Measurements from ENCODE around the gene PLCH1.

- no peak for TF ChIP-seq CTCF (conservative IDR thresholded peaks at IDR 0.05; ENCODE audit: low read length)
- TF ChIP-seq EZH2phosphoT487 (IDR thresholded peaks at IDR 0.05; ENCODE audit: borderline replicate concordance, low read depth, low read length) = no peak
Measured at GRCh38 chr3:155682426-155683343, 62.2 kb downstream of the PLCH1 start.

All from OCI-LY7 (cell line).